ENCODE results near the gene STK26.
"Not testable (repeated sequence)": the region's sequence is repeated elsewhere in the genome, so short reads cannot be mapped to it uniquely, and the experiment has no call there.

STK26 gene

GRCh38 chrX:132022967-132023895 is at the start of gene STK26:
TSS of gene STK26 (plus strand) at chrX:132023302. CDS start at chrX:132023618, 316 bp downstream.
- peak within 1 kb of the TSS; percentile 94 for H3K4me3 Mint-ChIP-seq
- H3K9me3 Mint-ChIP-seq (ENCODE audit: low read depth), result no peaks in the 10 kb centered on the region
- H3K27ac Mint-ChIP-seq, result peak within 1 kb of the TSS; percentile 90
- peaks cover 2% of the 10 kb centered on the region for H3K36me3 Mint-ChIP-seq
- no peaks in the 10 kb centered on the region for H3K27me3 Mint-ChIP-seq
- peaks cover 40% of the 10 kb centered on the region for H3K4me1 Mint-ChIP-seq (ENCODE audit: low read depth)

GRCh38 chrX:131975851-131976250 is 47.3 kb upstream of the STK26 start:
- H3K27ac Mint-ChIP-seq, result no peak overlapping the region
- H3K36me3 Mint-ChIP-seq, result no peaks in the 10 kb centered on the region
- no peaks in the 10 kb centered on the region for H3K27me3 Mint-ChIP-seq
- H3K4me3 Mint-ChIP-seq, result no peak overlapping the region
- H3K9me3 Mint-ChIP-seq (ENCODE audit: low read depth), result no peaks in the 10 kb centered on the region
- peaks cover 10% of the 10 kb centered on the region for H3K4me1 Mint-ChIP-seq (ENCODE audit: low read depth)

- H3K27me3 Mint-ChIP-seq, result no peaks in the 10 kb centered on the region
- no peak overlapping the region for H3K27ac Mint-ChIP-seq
- H3K9me3 Mint-ChIP-seq (ENCODE audit: low read depth), result no peaks in the 10 kb centered on the region
- H3K4me1 Mint-ChIP-seq (ENCODE audit: low read depth), result peaks cover 26% of the 10 kb centered on the region
- H3K4me3 Mint-ChIP-seq, result no peak overlapping the region
- no peaks in the 10 kb centered on the region for H3K36me3 Mint-ChIP-seq
Observed at GRCh38 chrX:131977619-131978018, 45.5 kb upstream of the STK26 start.

GRCh38 chrX:131979116-131979515 is 44.0 kb upstream of the STK26 start:
- H3K27me3 Mint-ChIP-seq, result no peaks in the 10 kb centered on the region
- no peaks in the 10 kb centered on the region for H3K9me3 Mint-ChIP-seq (ENCODE audit: low read depth)

GRCh38 chrX:131985526-131986049 is 37.5 kb upstream of the STK26 start:
- Mint-ChIP-seq H3K4me1 (ENCODE audit: low read depth) (peaks cover 70% of the 10 kb centered on the region), H3K4me3 (peak overlapping the region; percentile 60), H3K27me3 (no peaks in the 10 kb centered on the region), H3K9me3 (ENCODE audit: low read depth) (peaks cover under 1% of the 10 kb centered on the region), H3K27ac (peak overlapping the region; percentile 93), H3K36me3 (peaks cover under 1% of the 10 kb centered on the region)

More at GRCh38 chrX:131979116-131979515, 44.0 kb upstream of the STK26 start:
- H3K4me3 Mint-ChIP-seq, result no peak overlapping the region
- no peaks in the 10 kb centered on the region for H3K36me3 Mint-ChIP-seq
- no peak overlapping the region for H3K27ac Mint-ChIP-seq
- peaks cover 37% of the 10 kb centered on the region for H3K4me1 Mint-ChIP-seq (ENCODE audit: low read depth)

- Mint-ChIP-seq H3K27ac (peak overlapping the region; percentile 93), H3K4me3 (peak overlapping the region; percentile 71), H3K27me3 (no peaks in the 10 kb centered on the region), H3K36me3 (peaks cover 7% of the 10 kb centered on the region), H3K4me1 (ENCODE audit: low read depth) (peaks cover 58% of the 10 kb centered on the region), H3K9me3 (ENCODE audit: low read depth) (peaks cover 4% of the 10 kb centered on the region)
Observed at GRCh38 chrX:131987252-131987651, 35.9 kb upstream of the STK26 start.

GRCh38 chrX:131988236-131988635 is 34.9 kb upstream of the STK26 start:
- Mint-ChIP-seq H3K27me3 (no peaks in the 10 kb centered on the region), H3K4me1 (ENCODE audit: low read depth) (peaks cover 48% of the 10 kb centered on the region), H3K4me3 (peak overlapping the region; percentile 5), H3K36me3 (peaks cover 7% of the 10 kb centered on the region), H3K27ac (peak overlapping the region; percentile 54), H3K9me3 (ENCODE audit: low read depth) (peaks cover 4% of the 10 kb centered on the region)

GRCh38 chrX:132001127-132001526 is 22.0 kb upstream of the STK26 start:
- H3K4me3 Mint-ChIP-seq, result no peak overlapping the region

GRCh38 chrX:132004728-132005127 is 18.4 kb upstream of the STK26 start:
- Mint-ChIP-seq H3K9me3 (ENCODE audit: low read depth) (no peaks in the 10 kb centered on the region), H3K4me3 (no peak overlapping the region), H3K27me3 (no peaks in the 10 kb centered on the region), H3K4me1 (ENCODE audit: low read depth) (peaks cover 34% of the 10 kb centered on the region), H3K36me3 (no peaks in the 10 kb centered on the region), H3K27ac (no peak overlapping the region)

More at GRCh38 chrX:132001127-132001526, 22.0 kb upstream of the STK26 start:
- no peaks in the 10 kb centered on the region for H3K9me3 Mint-ChIP-seq (ENCODE audit: low read depth)
- no peaks in the 10 kb centered on the region for H3K36me3 Mint-ChIP-seq
- H3K27me3 Mint-ChIP-seq, result no peaks in the 10 kb centered on the region
- H3K4me1 Mint-ChIP-seq (ENCODE audit: low read depth), result peaks cover 27% of the 10 kb centered on the region
- peak overlapping the region; percentile 87 for H3K27ac Mint-ChIP-seq

- H3K36me3 Mint-ChIP-seq, result no peaks in the 10 kb centered on the region
- H3K4me1 Mint-ChIP-seq (ENCODE audit: low read depth), result peaks cover 13% of the 10 kb centered on the region
- H3K27ac Mint-ChIP-seq, result no peak overlapping the region
- no peaks in the 10 kb centered on the region for H3K9me3 Mint-ChIP-seq (ENCODE audit: low read depth)
- no peaks in the 10 kb centered on the region for H3K27me3 Mint-ChIP-seq
- H3K4me3 Mint-ChIP-seq, result no peak overlapping the region
Observed at GRCh38 chrX:132009350-132009749, 13.8 kb upstream of the STK26 start.

- not testable (repeated sequence) for H3K4me3 Mint-ChIP-seq; H3K36me3 Mint-ChIP-seq; H3K27ac Mint-ChIP-seq; H3K9me3 Mint-ChIP-seq (ENCODE audit: low read depth); H3K27me3 Mint-ChIP-seq
- peaks cover 13% of the 10 kb centered on the region for H3K4me1 Mint-ChIP-seq (ENCODE audit: low read depth)
Observed at GRCh38 chrX:132010213-132010612, 12.9 kb upstream of the STK26 start.

- H3K27me3 Mint-ChIP-seq, result no peaks in the 10 kb centered on the region
- H3K4me1 Mint-ChIP-seq (ENCODE audit: low read depth), result peaks cover 33% of the 10 kb centered on the region
- H3K9me3 Mint-ChIP-seq (ENCODE audit: low read depth), result no peaks in the 10 kb centered on the region
- no peaks in the 10 kb centered on the region for H3K36me3 Mint-ChIP-seq
- H3K4me3 Mint-ChIP-seq, result no peak overlapping the region
- H3K27ac Mint-ChIP-seq, result peak overlapping the region; percentile 68
Observed at GRCh38 chrX:132015875-132016274, 7.2 kb upstream of the STK26 start.

GRCh38 chrX:132016628-132017430 is 6.3 kb upstream of the STK26 start:
- Mint-ChIP-seq H3K36me3 (no peaks in the 10 kb centered on the region), H3K27me3 (no peaks in the 10 kb centered on the region), H3K4me3 (no peak overlapping the region), H3K27ac (peak overlapping the region; percentile 87), H3K9me3 (ENCODE audit: low read depth) (no peaks in the 10 kb centered on the region), H3K4me1 (ENCODE audit: low read depth) (peaks cover 41% of the 10 kb centered on the region)

GRCh38 chrX:132017431-132018185 is 5.5 kb upstream of the STK26 start:
- peaks cover 39% of the 10 kb centered on the region for H3K4me1 Mint-ChIP-seq (ENCODE audit: low read depth)
- no peaks in the 10 kb centered on the region for H3K36me3 Mint-ChIP-seq
- H3K4me3 Mint-ChIP-seq, result no peak overlapping the region
- H3K27me3 Mint-ChIP-seq, result no peaks in the 10 kb centered on the region
- no peaks in the 10 kb centered on the region for H3K9me3 Mint-ChIP-seq (ENCODE audit: low read depth)
- H3K27ac Mint-ChIP-seq, result peak overlapping the region; percentile 87

Measured in activated naive CD8-positive, alpha-beta T cell (primary cell).